OCI-LY7 (cell line): Measurements from ENCODE around the gene CRACDL. TPM values are rescaled to one million over a fixed set of nuclear protein-coding genes. Genes with fewer than 3 reads are reported as not detected.

Experiments
- BruUV-seq: library from RNA; stranded (reverse); fragments of 400-500 nt; replicated peaks from 2 replicates; lab custom pipeline; 2021; lab: Mats Ljungman, UMichigan
- CTCF ChIA-PET: fragments of 300-600 bp; sonication (Branson Sonifier 250); formaldehyde crosslinking; loops from one replicate; lab custom pipeline; 2022; ENCODE audit warnings: antibody characterized with exemption; ENCODE audit not compliant: unreplicated experiment; lab: Charles Lee
- POLR2A ChIA-PET: fragments of 300-600 bp; sonication (Branson Sonifier 250); formaldehyde crosslinking; loops from one replicate; lab custom pipeline; 2022; ENCODE audit warnings: antibody characterized with exemption; lab: Charles Lee
- DNase-seq: peaks from one replicate; pipeline ENCODE4 v3.0.0-alpha.2; 2015; ENCODE audit warnings: low spot score
- H2AFZ ChIP-seq: fragments of 200-600 bp; sonication (generic), shearing (Covaris generic); 2 replicates; pipeline ENCODE4 v1.6.1; 2014; ENCODE audit warnings: mild to moderate bottlenecking, antibody characterized with exemption, low read length, moderate library complexity
- H3K27ac ChIP-seq: fragments of 200-600 bp; sonication (generic); 2 replicates; pipeline ENCODE4 v1.5.1; 2014; ENCODE audit warnings: mixed run types, low read depth, mild to moderate bottlenecking, moderate library complexity, low read length, inconsistent platforms; ENCODE audit not compliant: poor library complexity, severe bottlenecking
- H3K36me3 ChIP-seq: fragments of 200-600 bp; sonication (generic); 2 replicates; pipeline ENCODE4 v1.6.1; 2014; ENCODE audit warnings: mild to moderate bottlenecking, antibody characterized with exemption, low read length, moderate library complexity, mixed read lengths; ENCODE audit not compliant: insufficient read depth
- H3K4me1 ChIP-seq: fragments of 200-600 bp; sonication (generic); 2 replicates; pipeline ENCODE4 v1.5.1; 2014; ENCODE audit warnings: mild to moderate bottlenecking, low read length; ENCODE audit not compliant: insufficient read depth, poor library complexity, severe bottlenecking
- H3K4me2 ChIP-seq: fragments of 200-600 bp; sonication (generic); 2 replicates; pipeline ENCODE4 v1.6.1; 2014; ENCODE audit warnings: mild to moderate bottlenecking, low read length
- H3K4me3 ChIP-seq: fragments of 200-600 bp; sonication (generic); 2 replicates; pipeline ENCODE4 v1.5.1; 2014; ENCODE audit warnings: mild to moderate bottlenecking, low read depth, low read length; ENCODE audit not compliant: poor library complexity, severe bottlenecking
- H3K79me2 ChIP-seq: fragments of 200-600 bp; sonication (generic); 2 replicates; pipeline ENCODE4 v1.6.1; 2016; ENCODE audit warnings: low read depth, mild to moderate bottlenecking, low read length, moderate library complexity, mixed read lengths; ENCODE audit not compliant: insufficient read depth
- H3K9me2 ChIP-seq: fragments of 200-600 bp; sonication (generic); 2 replicates; pipeline ENCODE4 v1.6.1; 2016; ENCODE audit warnings: mild to moderate bottlenecking, low read length, mixed read lengths; ENCODE audit not compliant: insufficient read depth
- H3K9me3 ChIP-seq: fragments of 200-600 bp; sonication (generic); 2 replicates; pipeline ENCODE4 v1.6.1; 2014; ENCODE audit warnings: mild to moderate bottlenecking, mixed run types, low read length, mixed read lengths
- H4K20me1 ChIP-seq: fragments of 200-600 bp; sonication (generic); 2 replicates; pipeline ENCODE4 v1.6.1; 2014; ENCODE audit warnings: mild to moderate bottlenecking, antibody characterized with exemption, low read length, moderate library complexity, mixed read lengths; ENCODE audit not compliant: insufficient read depth
- EZH2phosphoT487 ChIP-seq: fragments of 200-600 bp; sonication (generic); IDR thresholded peaks from 2 replicates; pipeline ENCODE4 v1.6.1; 2018; ENCODE audit warnings: low read depth, borderline replicate concordance, mild to moderate bottlenecking, mixed run types, antibody characterized with exemption, low read length, moderate library complexity, mixed read lengths
- intact Hi-C: fragments of 100-400 bp; cut with micrococcal nuclease; formaldehyde crosslinking; loops from one replicate; pipeline ENCODE4 v1.10.0; 2022; ENCODE audit not compliant: unreplicated experiment
- total RNA-seq, 2 experiments: library from RNA; depleted of rRNA in 1 of 2; stranded (reverse); fragments of >200 nt in 1 of 2; shearing (Covaris generic) in 1 of 2; gene quantifications; 2 replicates each; pipeline ENCODE4 v1.2.3, GENCODE V29; 2014 to 2022
- TF ChIP-seq, protein P1 (sequence below): fragments of 200-600 bp; sonication (generic); conservative IDR thresholded peaks from 2 replicates; pipeline ENCODE4 v1.5.1; 2014; ENCODE audit warnings: mild to moderate bottlenecking, antibody characterized with exemption, low read length, moderate library complexity, mixed read lengths

CRACDL gene
- total RNA-seq, 2 experiments from 2014 or later, result 0.03 to 0.13 TPM

DNA sequence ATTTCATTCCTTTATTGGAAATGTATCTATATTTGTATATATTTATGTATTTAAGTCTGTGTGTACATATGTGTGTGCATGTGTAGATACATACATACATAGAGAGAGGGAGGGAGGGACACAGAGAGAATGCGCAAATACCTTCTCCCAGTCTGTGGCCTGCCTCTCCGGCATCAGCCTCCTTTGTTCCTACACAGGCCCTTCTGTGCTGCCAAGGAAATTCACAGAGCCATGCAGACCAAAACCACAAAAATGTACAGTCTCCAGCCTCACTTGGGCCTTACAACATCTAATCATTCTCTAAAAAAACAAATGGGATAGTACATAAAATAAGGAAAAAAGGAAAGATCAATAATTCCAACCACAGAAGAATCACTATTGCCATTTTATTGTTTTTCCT lies 8.8 kb upstream of the CRACDL start:
- Histone ChIP-seq H3K9me2 (no peaks in the 10 kb centered on the region), H3K27ac (no peak overlapping the region), H4K20me1 (no peaks in the 10 kb centered on the region), H3K4me3 (no peak overlapping the region), H3K4me1 (no peaks in the 10 kb centered on the region), H3K79me2 (no peaks in the 10 kb centered on the region), H3K4me2 (no peak overlapping the region), H2AFZ (no peak overlapping the region), H3K36me3 (no peaks in the 10 kb centered on the region), H3K9me3 (no peaks in the 10 kb centered on the region)
- DNase-seq, result no peak
- POLR2A ChIA-PET, result no interaction called here
- CTCF ChIA-PET, result no interaction called here
- intact Hi-C loops, result no loop called here
- TF ChIP-seq, protein P1, sequence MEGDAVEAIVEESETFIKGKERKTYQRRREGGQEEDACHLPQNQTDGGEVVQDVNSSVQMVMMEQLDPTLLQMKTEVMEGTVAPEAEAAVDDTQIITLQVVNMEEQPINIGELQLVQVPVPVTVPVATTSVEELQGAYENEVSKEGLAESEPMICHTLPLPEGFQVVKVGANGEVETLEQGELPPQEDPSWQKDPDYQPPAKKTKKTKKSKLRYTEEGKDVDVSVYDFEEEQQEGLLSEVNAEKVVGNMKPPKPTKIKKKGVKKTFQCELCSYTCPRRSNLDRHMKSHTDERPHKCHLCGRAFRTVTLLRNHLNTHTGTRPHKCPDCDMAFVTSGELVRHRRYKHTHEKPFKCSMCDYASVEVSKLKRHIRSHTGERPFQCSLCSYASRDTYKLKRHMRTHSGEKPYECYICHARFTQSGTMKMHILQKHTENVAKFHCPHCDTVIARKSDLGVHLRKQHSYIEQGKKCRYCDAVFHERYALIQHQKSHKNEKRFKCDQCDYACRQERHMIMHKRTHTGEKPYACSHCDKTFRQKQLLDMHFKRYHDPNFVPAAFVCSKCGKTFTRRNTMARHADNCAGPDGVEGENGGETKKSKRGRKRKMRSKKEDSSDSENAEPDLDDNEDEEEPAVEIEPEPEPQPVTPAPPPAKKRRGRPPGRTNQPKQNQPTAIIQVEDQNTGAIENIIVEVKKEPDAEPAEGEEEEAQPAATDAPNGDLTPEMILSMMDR, result no peak
- no peak for TF ChIP-seq EZH2phosphoT487
- BruUV-seq, result no TSS peak

GRCh38 chr2:98940102-98940501 lies 4.1 kb upstream of the CRACDL start:
- no peak for TF ChIP-seq EZH2phosphoT487
- TF ChIP-seq, protein P1, result no peak
- no TSS peak for BruUV-seq
- Histone ChIP-seq H3K79me2 (no peaks in the 10 kb centered on the region), H3K9me3 (no peaks in the 10 kb centered on the region), H3K36me3 (no peaks in the 10 kb centered on the region), H3K27ac (no peak overlapping the region), H4K20me1 (no peaks in the 10 kb centered on the region), H3K9me2 (no peaks in the 10 kb centered on the region), H3K4me3 (no peak overlapping the region), H3K4me2 (no peak overlapping the region), H3K4me1 (no peaks in the 10 kb centered on the region), H2AFZ (no peak overlapping the region)
- intact Hi-C loops, result no loop called here
- POLR2A ChIA-PET, result no interaction called here
- DNase-seq, result no peak
- CTCF ChIA-PET, result interaction anchor here (0.5 to 0.7 kb wide), 2 partner anchors 9 to 1401 kb away, joined by 3 read pairs; no protein-coding TSS in a partner anchor

DNA sequence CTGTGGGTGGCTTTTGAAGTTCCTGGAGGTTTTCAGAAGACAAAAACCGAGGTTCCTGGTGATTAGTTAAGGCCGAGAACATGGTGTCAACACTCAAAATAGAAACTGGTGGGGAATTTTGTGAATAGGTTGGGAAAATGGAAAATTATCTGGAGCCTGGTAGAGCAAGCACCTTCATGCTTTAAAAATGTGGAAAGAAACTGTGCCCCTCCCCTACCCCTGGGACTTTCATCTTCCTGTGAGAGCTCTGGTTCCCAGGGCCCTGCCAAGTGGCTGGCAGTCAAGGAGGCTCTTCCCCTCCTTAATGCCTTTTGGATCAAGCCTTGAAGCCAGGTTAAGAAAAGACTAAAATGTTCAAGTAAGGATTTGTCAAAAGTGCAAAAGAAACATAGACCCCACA lies 1.9 kb upstream of the CRACDL start:
- Histone ChIP-seq H3K4me3 (no peak overlapping the region), H3K9me3 (no peaks in the 10 kb centered on the region), H3K79me2 (no peaks in the 10 kb centered on the region), H3K9me2 (no peaks in the 10 kb centered on the region), H4K20me1 (no peaks in the 10 kb centered on the region), H3K4me1 (no peaks in the 10 kb centered on the region), H2AFZ (no peak overlapping the region), H3K4me2 (no peak overlapping the region), H3K27ac (no peak overlapping the region), H3K36me3 (no peaks in the 10 kb centered on the region)
- no peak for DNase-seq
- ChIA-PET POLR2A (no interaction called here), CTCF (no interaction called here)
- intact Hi-C loops, result no loop called here
- TF ChIP-seq, protein P1, result no peak
- TF ChIP-seq EZH2phosphoT487, result no peak
- no TSS peak for BruUV-seq
